Anterior cingulate cortex (tissue), 58 donors: ENCODE measurements around the gene LGALS3BP.

Source experiments
- DNase-seq, 58 donors: peaks; one replicate each; lab custom pipeline; 2025; lab: John Stamatoyannopoulos, UW

LGALS3BP gene

DNA sequence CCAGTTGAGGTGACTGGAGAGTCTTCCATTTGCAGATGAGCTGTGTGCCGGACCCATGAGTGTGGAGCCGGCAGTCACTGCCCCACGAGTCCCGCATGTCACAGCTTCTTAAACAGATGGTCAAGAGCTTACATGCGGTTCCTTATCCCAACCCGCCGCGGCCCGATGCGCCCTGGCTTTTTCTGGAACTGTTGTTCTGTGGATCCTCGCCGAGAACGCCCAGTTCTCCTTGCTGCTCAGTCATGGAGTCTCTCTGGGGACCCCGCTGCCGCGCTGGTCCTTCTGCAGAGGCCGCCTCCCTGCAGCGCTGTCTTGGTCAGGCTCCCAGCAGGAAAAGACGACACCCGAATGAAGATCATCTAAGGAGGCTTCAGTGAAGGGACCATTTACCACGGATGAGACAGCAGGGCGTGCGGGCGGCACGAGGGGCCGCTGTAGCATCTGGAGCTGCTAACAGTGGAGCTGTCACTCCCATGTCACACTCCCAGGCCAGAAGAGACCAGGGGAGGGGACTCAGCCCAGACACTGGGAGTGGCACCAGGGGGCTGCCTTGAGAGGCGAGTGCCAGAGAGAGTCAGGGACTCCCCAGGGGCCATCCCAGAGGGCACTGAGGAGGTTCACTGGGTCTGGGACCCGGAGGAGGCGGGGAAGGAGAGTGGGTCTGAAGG, 10.8 kb upstream of the LGALS3BP start:
- DNase-seq, result no peak

DNA sequence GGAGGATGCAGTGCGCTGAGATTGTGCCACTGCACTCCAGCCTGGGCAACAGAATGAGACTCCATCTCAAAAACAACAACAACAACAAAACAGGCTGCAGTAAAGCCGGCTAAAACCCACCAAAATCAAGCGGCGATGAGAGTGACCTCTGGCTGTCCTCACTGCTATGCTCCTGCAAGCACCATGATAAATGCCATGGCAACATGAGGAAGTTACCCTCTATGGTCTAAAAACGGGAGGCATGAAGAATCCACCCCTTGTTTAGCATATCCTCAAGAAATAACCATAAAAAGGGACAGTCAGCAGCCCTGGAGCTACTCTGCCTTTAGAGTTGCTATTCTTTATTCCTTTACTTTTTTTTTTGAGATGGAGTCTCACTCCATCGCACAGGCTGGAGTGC, 8.4 kb upstream of the LGALS3BP start:
- no peak for DNase-seq

DNA sequence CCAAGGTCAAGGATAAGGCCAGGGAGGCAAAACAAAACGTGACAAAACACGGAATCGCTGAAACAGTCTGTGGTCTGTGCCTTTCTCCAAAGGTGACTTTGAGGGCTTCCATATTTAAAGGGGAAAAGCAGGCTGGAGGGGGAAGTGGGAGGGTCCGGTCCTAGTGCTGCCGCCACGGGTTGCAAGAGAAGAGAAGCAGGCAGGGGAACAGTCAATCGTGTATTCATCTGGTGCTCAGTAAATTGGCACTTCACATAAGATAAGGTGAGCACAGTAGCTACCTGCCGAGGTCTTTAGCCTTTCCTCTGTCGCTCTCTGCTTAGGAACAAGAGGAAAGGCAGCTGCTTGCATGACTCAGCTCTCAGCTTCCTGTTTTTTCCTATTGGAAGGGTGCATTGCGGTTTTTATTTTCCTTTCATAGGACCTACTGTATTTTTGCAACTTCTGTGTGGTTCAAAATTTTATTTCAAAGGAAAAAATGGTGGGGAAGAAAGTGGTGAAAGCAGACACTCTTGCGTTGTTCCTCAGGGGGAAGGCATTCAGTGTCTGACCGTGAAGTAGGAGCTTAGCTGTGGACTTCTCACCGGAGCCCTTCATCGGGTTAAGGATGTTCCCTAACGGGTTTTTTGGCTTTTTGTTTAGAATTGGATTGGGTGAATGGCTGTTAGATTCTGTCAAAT, 7.1 kb upstream of the LGALS3BP start:
- DNase-seq, result peak in 1 of 58 donors; percentile 7

DNA sequence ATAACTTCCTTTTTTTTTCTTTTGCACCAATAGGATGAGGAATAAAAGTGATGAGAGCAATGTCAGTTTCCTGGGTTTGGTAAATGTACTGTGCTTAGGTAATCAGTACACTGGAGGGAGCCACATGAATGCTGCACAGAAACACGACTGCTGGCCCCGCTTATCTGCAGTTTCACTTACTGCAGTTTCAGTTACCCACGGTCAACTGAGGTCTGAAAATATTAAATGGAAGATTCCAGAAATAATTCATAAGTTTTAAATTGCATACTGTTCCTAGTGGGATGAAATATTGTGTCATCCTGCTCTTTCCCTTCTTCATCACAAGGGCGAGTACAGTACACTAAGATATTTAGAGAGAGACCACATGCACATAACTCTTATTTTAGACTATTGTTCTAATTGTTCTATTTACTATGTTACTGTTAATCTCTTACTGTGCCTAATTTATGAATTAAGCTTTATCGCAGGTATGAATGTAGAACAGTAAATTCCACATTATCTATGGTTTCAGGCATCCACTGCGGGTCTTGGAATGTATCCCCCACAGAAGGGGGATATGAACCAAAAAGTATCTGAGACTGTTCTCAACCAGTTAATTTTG, 6.4 kb upstream of the LGALS3BP start:
- DNase-seq, result no peak

DNA sequence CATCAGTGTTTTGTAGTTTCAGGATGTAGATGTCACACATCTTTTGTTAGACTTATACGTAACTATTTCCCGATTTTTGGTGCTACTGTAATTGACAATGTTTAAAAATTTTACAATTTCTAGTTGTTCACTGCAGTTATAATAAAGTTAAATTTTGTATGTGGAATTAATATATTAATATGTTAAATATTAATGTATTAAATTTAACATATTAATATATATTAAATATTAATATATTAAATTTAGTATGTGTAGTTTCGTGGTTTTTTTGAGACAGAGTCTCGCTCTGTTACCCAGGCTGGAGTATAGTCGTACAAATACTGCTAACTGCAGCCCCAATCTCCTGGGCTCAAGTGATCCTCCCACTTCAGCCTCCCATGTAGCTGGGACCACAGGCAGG, 5.7 kb upstream of the LGALS3BP start:
- no peak for DNase-seq

DNA sequence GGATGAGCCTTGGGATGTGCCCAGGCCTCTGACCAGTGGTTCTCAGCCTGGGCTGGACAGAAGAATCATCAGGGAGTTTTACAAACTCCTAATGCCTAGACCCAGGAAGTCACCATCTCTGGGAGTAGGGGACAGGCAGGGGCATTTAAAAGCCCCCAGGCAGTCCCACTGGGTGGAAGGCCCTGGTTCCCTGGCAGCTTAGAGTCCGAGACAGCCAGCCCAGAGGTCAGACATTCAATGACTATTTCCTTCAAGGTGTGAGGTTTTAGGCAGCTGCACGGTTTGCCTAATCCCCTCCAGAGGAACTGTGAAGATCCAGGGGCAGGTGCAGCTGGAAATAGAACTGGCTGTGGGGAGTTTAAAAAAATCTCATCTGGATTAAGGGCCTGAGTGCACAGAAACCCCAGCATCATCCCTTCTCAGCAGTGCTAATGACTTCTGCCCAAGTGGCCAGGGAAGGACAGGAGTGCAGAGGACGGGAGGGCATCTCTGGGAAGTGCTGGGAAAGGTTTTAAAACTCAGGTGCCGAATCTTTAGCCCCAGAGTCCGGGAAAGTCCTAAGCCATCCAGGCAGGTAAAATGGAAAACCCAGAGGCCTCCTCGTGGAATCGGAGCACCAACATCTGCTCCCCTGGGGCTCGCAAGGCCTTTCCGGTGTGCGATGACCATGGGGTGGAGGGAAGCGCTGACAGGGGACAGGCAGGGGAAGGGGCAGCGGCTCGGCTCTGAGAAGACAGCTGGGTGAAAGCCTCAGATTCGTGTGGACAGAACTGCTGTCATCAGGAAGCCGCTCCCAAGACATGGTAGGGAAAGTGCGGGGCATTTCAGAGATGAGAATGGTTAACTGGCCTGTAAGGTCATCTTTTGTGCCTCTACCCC, 1.5 kb upstream of the LGALS3BP start:
- no peak for DNase-seq

DNA sequence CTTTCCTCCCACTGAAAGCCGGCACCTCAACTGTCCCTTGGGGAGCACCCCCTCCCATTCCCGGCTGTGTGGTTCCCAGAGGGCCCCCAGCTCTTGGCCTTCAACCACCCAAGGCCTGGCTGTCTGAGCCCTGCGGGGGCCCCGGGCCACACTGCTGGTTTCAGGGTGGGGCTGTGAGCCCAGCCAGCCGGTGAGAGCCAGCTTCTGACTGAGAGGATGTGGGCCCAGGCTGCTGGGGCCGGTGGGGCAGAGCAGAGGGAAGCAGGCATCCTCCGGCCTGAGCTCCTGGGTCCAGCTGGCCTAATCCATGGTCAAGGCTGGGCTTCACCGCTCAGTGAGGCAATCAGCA, 875 bp upstream of the LGALS3BP start:
- no peak for DNase-seq

DNA sequence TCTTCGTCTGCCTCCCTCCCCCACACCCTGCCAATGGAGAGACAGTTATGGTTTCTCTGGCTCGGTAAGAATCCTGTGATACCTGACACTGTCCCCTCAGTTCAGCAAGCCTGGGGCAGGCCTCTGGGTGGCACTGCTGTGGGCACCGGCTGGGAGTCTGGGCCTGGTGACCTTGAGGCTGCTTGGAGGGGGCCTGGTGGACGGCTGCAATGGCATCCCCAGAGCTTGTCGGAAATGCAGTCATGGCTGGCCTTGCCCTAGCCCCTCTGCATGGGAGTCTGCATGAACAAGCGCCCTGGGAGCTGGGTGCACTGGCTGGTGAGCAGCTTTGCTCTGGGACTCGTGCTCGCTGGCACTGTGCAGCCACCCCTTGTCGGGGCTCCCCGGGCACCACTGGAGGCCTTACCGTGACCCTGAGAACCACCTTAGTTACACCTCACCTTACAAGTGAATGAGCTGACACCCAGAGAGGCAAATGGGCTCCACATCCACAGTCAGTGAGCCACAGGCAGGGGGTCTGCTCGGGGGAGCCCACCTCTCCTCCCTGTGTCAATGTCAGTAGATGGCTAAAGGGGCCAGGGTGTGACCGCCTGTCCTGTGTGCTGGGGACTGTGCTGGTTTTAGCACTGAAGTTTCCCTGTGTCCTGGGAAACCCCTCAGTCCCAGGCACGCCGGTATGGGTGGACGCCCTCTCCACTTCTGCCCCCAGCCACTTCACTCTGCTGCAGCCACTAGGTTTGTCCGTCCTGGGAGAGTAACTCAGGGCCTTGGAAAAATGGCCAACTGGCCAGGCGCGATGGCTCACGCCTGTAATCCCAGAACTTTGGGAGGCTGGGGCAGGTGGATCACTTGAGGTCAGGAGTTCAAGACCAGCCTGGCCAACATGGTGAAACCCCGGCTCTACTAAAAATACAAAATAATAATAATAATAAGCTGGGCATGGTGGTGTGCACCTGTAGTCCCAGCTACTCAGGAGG, 1.4 kb downstream of the LGALS3BP start:
- no peak for DNase-seq

DNA sequence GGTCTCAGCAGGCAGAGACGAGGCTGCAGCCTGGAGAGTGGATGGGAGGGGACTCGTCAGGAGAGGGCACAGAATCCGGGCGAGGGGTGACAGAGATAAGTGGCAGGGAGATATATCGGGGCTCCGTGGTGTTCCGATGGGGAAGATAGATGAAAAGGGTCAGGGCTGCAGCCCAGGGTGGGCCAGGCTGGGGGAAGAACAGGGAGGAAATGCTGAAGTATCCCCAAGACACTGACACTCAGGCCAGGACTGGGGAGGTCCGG, 2.1 kb downstream of the LGALS3BP start:
- no peak for DNase-seq

DNA sequence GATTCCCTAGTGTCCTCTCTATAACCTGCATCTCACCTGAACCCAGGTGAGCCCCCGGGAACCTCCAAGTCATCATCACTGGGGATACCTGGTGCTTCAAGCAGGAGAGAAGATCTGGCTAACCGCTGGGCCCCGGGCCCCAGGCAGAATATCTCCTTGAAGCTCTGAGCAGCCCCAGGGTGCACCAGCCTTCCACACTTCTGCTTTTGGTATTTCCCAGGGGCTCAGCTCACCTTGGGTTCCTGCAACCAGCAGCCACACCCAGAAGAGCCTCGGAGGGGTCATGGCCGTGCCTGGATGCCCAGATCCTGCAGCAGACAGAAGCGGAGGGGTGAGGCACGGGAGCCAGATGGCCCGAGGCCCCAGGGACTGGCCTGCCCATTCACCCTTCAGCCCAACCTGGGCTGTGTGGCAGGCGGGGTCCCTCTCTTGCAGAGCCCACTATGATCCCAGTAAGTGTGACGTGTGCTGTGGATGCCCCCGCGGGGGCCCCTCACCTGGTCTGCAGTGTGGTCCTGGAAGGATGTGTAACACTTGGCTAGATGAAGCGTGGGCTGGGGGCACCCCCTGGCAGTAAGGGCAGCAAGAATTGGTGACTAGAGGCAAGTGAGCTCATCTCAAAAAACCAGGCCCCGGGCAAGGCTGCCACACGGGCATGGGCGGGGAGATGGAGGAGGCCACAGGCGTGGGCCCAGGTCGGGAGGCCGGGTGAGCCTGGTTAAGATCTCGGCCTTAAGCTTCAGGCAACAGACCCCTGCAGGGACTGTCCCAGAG, 2.6 kb downstream of the LGALS3BP start:
- DNase-seq, result no peak

DNA sequence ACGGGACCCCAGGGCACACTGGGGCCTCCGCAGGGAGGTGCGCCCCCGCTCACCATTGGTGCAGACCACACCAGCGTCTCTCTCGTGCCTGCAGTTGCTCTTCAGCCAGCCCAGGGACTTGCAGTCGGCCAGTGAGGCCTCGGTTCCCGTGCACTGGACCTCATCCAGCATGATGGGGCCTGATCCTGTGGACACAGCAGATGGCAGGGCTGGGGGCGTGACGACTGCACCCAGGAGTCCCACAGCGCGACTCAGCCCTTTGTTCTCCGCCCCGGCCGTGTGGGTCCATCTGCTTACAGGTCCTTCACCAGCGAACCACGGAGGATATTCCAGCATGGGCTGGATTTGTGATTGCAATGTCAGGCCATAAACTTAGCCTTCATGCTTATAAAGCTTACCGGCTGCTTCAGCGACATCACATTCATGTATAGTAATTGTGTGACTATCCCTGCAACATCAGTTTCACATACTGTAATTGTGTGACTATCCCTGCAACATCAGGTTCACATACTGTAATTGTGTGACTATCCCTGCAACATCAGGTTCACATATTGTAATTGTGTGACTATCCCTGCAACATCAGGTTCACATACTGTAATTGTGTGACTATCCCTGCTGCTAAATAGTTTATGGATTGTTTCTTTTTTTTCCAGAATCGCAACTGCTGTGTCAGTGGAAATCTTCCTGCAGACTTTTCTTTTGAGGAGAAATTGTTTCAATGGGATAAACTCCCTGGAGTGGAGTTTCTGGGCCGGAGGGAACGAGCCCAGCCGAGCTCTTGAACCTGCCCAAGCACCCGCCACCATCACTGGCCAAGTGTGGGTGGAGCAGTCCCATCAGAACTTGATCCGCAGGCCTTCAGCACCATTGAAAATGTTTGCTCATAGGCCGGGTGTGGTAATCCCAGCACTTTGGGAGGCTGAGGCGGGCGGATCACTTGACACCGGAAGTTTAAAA, 4.8 kb downstream of the LGALS3BP start:
- DNase-seq, result peak in 7 of 58 donors; percentile 24 to 46 (median 36)

DNA sequence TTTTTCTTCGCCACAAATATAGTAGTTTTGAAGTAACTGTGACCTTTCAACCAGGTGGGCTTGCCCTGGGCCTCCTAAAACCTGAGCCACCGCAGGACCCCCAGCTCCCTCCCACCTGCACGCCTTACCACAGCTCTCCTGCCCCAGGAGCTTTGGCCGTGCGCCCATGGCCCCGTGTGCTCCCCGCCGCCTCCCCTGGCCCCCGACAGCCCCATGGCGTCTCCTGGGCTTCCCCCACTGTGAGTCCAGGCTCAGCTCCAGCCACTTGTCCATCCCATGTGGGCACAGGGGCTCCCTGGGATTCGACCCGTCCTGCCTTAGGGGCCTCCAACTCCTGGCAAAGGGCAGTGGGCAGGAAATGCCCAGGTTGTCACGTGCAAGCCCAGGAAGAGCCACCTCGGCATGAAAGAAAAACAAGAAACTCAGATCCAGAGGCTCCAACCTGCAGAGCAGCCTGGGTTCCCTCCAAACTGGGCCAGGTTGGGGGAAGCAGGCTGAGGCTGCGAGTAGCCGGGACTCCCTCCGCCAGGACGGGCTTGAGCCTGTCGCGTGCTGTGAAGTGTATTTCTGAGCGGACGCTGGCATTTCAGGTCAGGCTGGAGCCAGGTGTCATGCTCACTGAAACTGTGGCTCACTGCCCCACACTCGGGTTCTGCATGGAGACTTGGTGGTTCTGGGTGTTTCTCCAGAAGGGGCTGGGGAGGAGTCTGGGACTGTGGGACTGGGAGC, 5.8 kb downstream of the LGALS3BP start:
- DNase-seq, result no peak

DNA sequence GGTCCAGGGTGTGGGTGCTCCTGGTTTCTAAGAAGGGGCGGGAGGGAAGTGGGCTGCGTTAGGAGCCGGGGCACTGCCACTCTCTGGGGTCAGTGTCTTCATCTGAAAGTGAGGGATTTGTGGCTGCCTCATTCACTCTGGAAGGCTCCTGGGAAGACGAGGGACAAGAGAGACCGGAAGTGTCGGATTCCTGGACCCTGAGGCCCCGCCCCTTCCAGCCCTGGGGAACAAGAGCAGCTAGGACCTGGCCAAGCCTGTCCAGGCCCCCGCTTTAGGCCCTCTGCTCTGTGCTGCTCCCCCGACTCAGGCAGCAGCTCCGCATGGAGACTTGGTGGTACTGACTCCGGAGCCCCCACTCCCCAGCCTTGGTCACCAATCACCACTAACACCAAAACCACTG, 6.5 kb downstream of the LGALS3BP start:
- DNase-seq, result no peak

DNA sequence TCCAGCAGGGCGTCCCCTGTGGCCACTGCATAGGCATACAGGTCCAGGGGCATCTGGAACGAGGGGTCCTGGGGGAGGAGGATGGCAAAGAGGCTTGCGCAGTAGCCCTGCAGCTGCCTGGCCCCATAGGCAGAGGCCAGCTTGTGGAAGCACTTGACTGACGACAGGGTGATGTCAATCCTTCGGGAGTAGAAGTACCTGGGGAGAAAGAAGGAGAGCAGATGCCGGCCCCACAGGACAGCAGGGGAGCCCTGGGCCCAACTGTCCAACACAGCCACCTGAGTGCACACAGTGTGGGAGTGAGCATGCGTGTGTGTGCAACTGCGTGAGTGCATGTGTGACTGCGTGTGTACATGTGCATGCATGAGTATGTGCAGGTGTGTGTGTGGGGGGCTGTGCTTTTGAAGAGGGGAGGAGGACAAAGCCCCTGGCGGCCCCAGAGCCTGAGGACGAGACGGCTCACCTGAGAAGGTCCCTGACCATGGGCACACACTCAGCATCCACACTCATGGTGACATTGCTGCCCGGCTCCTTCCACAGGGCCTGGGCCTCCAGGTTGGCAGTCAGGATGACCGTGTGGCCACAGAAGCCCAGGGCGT, 7.1 kb downstream of the LGALS3BP start:
- no peak for DNase-seq

DNA sequence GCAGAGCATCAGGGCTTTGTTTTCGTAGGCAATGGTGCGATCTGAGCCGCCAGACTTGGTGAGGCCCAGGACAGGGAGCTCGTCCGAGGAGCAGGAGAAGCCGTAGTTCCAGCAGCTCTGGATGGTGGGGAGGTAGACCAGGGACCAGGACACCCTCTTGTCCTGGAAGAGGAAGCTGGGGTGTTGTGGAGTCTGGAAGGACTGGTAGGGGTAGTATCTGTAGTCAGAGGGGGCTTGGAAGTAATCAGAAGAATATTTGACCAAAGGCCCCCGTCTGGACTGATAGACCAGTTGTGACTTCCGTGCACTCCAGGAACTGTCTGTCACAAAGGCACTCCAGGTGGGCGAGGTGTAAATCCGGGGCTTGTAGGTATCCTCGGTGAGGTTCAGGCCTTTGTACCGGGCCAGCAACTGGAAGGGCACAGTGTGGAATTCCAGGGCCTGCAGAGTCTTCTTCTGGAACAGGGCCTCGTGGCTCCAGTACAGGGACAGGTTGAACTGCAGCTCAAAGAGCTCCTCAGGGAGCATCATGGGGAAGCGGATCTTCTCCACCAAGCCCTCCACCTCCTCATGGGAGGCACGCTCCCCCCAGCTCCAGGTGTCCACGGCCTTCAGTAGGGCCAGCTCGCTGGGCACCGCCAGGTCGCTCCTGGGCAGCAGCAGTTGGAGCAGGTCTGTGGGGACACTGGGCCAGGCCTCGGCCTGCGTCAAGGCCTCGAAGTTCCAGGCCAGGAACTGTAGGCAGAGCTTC, 7.8 kb downstream of the LGALS3BP start:
- no peak for DNase-seq
